Vein endothelial cell (primary cell): ENCODE results near the gene TRAFD1. TPM values are rescaled to one million over a fixed set of nuclear protein-coding genes. Genes with fewer than 3 reads are reported as not detected.

Experiments
- small RNA-seq: library from RNA; depleted of rRNA; stranded (forward); fragments of <200 nt; gene quantifications from one replicate; pipeline ENCODE3, GENCODE V24; 2012
- total RNA-seq: library from RNA; depleted of rRNA; stranded (reverse); fragments of >200 nt; gene quantifications from 2 replicates; pipeline ENCODE4 v1.2.3, GENCODE V29; 2012

Gene TRAFD1
- 24.5 and 29.8 TPM in 2 replicates for total RNA-seq

GRCh38 chr12:112125250-112125999 is at the start of gene TRAFD1:
Gene TRAFD1, plus strand, starts transcription at chr12:112125560. Its CDS starts 4,963 bp downstream, at chr12:112130523.

GRCh38 chr12:112108202-112109079 is 16.9 kb upstream of the TRAFD1 start, which contains the start of gene NAA25:
Gene NAA25, minus strand, starts transcription at chr12:112108783. Its CDS starts 10 bp downstream, at chr12:112108773.

Small RNA genes within 50 kb of the gene (small RNA-seq; reads per million reads assigned to genes)
- not detected for gene RF00019

Other genes starting within 250 kb of the TRAFD1 start
- gene TMEM116, start 112.4 kb upstream of the TRAFD1 start, total RNA-seq = 3.1 and 3.9 TPM in 2 replicates
- gene ERP29, start 112.1 kb upstream of the TRAFD1 start, total RNA-seq = 40.8 and 47.7 TPM in 2 replicates
- gene NAA25, start 16.8 kb upstream of the TRAFD1 start, total RNA-seq = 21.9 and 29.1 TPM in 2 replicates